SKM-1 (cell line): Measurements from ENCODE around the gene RIMKLB.
"Not testable (repeated sequence)": the region's sequence is repeated elsewhere in the genome, so short reads cannot be mapped to it uniquely, and the experiment has no call there.

ENCODE experiments used
- DNase-seq: peaks from one replicate; lab custom pipeline; 2025; ENCODE audit not compliant: unreplicated experiment; lab: John Stamatoyannopoulos, UW

RIMKLB gene

GRCh38 chr12:8771072-8771471, 73.3 kb downstream of the RIMKLB start:
- DNase-seq, result no peak

- no peak for DNase-seq
Measured at GRCh38 chr12:8773461-8773860, 75.7 kb downstream of the RIMKLB start.

- DNase-seq, result no peak
Measured at GRCh38 chr12:8779281-8779680, 81.5 kb downstream of the RIMKLB start.

GRCh38 chr12:8779862-8780261, 82.1 kb downstream of the RIMKLB start:
- DNase-seq, result no peak

GRCh38 chr12:8780389-8780788, 82.6 kb downstream of the RIMKLB start:
- DNase-seq, result no peak

GRCh38 chr12:8781381-8782127, 83.8 kb downstream of the RIMKLB start:
- DNase-seq, result no peak

- no peak for DNase-seq
Measured at GRCh38 chr12:8784290-8784888, 86.6 kb downstream of the RIMKLB start.

- DNase-seq, result no peak
Measured at GRCh38 chr12:8785499-8785898, 87.7 kb downstream of the RIMKLB start.

- DNase-seq, result not testable (repeated sequence)
Measured at GRCh38 chr12:8787206-8787605, 89.4 kb downstream of the RIMKLB start.

GRCh38 chr12:8788706-8789105, 90.9 kb downstream of the RIMKLB start:
- DNase-seq, result not testable (repeated sequence)

GRCh38 chr12:8789341-8790013, 91.7 kb downstream of the RIMKLB start:
- not testable (repeated sequence) for DNase-seq

- not testable (repeated sequence) for DNase-seq
Measured at GRCh38 chr12:8793226-8793625, 95.4 kb downstream of the RIMKLB start.

GRCh38 chr12:8794611-8795010, 96.8 kb downstream of the RIMKLB start:
- not testable (repeated sequence) for DNase-seq

- no peak for DNase-seq
Measured at GRCh38 chr12:8796831-8797626, 99.2 kb downstream of the RIMKLB start.

- not testable (repeated sequence) for DNase-seq
Measured at GRCh38 chr12:8801213-8801612, 103.4 kb downstream of the RIMKLB start.

GRCh38 chr12:8804833-8805232, 107.0 kb downstream of the RIMKLB start:
- DNase-seq, result not testable (repeated sequence)

GRCh38 chr12:8805487-8805886, 107.7 kb downstream of the RIMKLB start:
- not testable (repeated sequence) for DNase-seq

- DNase-seq, result not testable (repeated sequence)
Measured at GRCh38 chr12:8807084-8807483, 109.3 kb downstream of the RIMKLB start.

GRCh38 chr12:8810112-8810511, 112.3 kb downstream of the RIMKLB start:
- DNase-seq, result not testable (repeated sequence)

- no peak for DNase-seq
Measured at GRCh38 chr12:8813572-8814357, 116.0 kb downstream of the RIMKLB start.
